Activated CD4-positive, alpha-beta T cell treated with anti-CD3 and anti-CD28 coated beads for 4 hours (primary cell): ENCODE data around the gene KIAA0319L.

Experiments used
- DNase-seq, 2 donors: peaks; one replicate each; pipeline ENCODE4 v3.0.0-alpha.2; 2020

Gene KIAA0319L

GRCh38 chr1:35441926-35442579 lies 115.2 kb downstream of the KIAA0319L start:
- DNase-seq = no peak

GRCh38 chr1:35439626-35440025 lies 117.6 kb downstream of the KIAA0319L start:
- DNase-seq = no peak

- DNase-seq = no peak
Observed at GRCh38 chr1:35437200-35437599, 120.0 kb downstream of the KIAA0319L start.

DNA sequence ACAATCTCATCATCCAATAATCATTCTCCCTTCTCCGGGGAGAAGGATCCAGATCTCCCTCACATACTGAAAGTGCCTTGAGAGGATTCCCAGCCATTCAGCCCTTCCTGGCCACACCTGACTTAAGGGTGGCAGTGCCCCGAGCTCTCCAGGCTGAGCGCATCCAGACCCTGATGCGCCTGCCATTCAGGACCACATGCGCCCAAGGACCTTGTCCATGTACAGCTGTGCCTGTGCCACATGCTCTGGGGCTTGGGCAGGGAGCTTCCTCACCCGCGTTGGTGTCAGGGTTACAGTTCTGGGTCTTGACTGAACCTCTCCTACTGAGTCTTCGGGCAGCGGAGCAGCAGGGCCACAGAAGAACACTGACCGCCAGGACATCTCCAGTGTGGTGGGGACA lies 121.1 kb downstream of the KIAA0319L start:
- no peak for DNase-seq

DNA sequence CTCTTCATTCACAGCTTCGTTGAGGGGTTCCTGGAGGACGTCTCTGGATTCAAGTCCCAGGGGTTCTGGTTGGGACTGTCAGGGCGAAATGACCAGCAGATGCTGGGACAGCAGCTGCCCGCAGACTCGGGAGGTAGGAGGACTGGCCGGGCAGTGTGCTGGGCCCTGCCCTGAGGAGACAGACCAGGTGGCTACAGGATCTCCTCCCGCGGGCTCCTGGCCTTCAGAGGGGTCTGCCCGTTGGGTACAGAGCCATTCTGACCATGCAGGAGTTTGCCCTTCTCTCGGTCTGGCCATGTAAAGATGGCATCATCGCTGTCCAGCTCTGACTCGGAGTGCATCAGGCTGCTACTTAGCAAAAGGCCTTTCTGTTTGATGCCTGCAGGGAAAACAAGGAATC lies 122.5 kb downstream of the KIAA0319L start:
- no peak for DNase-seq

DNA sequence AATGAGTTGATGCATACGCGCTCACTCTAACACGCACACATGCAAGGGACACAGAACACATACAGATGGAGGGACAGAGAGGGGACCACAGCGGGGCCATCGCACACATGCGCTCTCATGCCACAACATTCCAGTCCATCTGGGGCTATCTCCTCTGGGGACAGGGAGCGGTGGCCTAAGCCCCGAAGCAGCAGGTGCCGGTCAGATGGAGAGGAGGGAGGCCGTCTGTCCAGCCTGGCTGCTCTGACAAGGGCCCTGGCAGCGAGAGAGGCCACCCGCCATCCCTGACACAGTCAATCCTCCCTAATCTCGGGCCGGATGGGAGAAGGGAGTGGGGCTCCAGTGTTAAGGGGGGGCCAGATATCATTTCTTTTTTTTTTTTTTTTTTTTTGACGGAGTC lies 123.5 kb downstream of the KIAA0319L start:
- DNase-seq = no peak

DNA sequence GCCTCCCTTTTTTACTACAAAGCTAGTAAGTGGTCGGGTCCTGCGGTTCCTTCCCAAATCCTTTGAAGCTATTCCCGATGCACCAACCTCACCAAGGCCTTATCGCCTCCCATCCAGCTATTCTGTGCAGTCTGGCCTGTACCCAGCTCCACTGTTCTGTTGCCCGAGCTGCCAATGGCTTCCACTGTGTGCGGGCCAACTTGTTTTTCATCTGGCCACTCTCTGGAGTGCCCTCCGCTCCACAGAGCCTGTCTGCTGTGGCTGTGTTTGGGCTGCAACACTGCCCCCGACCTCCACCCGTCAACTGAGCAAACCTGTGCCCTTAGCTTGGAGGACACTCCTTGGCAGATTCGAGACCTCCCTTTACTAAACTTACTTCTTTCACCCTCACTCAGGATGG lies 125.0 kb downstream of the KIAA0319L start:
- no peak for DNase-seq

DNA sequence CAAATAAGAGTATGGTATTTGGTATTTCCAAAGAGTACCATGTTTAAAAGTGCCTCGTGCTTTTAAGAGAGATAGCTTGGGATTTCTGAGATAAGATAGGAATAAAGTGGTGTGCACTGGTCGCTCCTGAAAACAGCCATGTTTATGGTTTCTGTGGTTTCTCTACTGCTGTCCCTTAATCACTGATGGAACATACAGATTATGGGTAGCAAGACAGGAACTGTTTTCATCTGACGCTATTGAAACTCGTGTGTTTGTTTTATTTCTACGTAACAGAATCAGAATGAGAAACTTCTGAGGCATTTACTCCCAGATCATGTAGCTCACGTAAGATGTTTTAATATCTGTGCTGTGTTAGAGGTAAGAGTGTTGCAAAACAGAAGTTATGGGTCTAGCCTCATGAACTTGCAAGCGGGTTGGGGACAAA lies 126.0 kb downstream of the KIAA0319L start:
- DNase-seq = no peak

DNA sequence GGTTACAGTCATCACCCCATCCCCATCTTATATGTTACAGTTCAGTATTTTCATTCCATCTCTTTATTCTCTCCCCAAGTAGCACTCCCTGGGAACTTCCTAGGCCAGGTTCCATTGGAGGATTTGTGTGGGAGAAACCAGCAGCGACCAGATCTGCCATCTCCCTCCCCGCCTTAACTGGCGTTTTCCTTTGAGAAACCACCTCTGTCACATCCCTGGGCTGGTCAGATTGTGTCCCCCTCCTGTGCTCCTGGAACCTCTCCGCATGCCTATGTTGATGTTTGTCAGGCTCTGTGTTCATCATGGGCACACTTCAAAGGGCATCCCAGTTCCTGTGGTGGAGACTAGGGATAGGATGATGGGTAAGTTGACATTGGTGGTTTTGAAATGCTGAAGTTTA lies 126.4 kb downstream of the KIAA0319L start:
- DNase-seq = no peak

DNA sequence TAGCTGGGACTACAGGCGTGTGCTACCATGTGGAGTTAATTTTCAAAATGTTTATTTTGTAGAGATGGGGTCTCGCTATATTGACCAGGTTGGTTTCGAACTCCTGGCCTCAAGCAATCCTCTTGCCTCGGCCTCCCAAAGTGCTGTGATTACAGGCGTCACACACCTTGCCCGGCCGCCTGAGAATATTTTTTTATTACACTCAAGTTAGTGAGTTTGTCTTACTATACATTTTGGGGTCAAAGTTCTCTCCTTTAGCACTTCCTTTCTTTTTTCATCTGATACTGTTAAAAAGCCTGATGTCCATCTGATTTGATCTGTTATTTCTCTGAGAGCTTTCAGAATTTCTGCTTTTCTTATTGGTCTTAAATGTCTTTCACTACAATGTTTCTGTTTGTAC lies 128.8 kb downstream of the KIAA0319L start:
- DNase-seq = no peak

DNA sequence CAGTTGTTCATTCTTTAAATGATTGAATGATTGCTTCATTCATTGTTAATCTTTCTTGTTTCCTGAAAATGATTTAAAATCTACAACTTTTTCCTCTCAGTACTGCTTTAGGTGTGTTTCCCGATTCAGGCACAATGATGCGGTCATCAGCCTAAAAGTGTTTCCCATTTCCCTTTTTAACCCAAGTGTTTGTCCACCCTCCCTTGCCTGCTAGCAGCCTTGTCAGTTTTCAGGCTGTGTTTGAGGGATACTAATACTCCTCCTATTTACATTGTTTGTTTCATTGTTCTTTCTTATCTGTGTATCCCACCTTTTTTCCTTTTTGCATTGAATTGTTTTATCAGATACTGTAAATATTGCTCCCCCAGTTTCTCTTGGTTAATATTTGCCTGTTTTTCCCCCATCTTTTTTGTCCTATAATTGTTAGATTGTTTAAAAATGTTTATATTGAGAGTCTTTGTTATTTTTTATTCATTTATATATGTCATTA lies 131.1 kb downstream of the KIAA0319L start:
- DNase-seq = no peak

DNA sequence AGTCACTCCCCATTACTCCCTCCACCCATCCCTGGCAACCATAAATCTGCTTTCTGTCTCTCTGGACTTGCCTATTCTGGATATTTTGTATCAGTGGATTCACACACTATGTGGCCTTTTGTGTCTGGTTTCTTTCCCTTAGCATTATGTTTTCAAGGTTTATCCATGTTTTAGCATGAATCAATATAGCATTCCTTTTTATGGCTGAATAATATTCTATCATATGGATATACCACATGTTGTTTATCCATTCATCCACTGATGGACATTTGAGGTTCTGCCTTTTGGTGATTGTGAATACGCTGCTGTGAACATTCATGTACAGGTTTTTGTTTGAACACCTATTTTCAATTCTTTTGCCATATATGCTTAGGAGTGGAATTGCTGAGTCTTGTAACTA lies 148.3 kb downstream of the KIAA0319L start:
- no peak for DNase-seq

DNA sequence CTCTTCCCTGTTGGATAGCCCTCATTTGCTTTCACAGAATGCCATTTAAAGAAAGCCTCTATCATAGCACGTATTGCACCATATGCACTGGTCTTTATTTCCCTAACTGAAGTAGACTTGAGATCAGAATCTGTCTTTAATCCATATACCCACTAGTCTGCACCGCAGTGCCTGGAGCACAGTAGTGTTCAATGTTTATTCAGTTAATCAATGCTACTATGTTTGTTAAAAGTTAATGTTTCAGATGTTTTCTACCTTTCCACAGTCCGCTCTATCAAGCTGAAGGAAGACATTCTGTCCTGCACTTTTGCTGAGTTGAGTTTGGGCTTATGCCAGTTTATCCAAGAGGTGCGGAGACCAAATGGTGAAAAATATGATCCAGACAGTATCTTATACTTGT lies 149.5 kb downstream of the KIAA0319L start:
- no peak for DNase-seq

- DNase-seq = no peak
Observed at GRCh38 chr1:35406103-35406502, 151.1 kb downstream of the KIAA0319L start.

DNA sequence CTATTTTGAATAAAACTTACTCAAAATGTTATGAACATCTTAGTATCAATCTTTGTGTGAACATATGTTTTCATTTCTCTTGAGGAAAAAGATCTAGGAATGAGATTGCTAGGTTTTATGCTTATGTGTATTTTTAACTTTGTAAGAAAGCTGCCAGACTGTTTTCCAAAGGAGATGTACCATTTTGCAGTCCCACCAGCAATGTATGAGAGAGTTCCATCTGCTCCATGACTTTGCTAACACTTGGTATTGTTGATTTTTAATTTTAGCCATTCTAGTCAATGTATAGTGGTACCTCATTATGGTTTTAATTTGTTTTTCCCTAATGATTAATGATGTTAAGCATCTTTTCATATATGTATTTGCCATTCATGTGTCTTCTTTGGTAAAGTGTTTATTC lies 156.2 kb downstream of the KIAA0319L start:
- no peak for DNase-seq

GRCh38 chr1:35398739-35399138 lies 158.5 kb downstream of the KIAA0319L start:
- no peak for DNase-seq

DNA sequence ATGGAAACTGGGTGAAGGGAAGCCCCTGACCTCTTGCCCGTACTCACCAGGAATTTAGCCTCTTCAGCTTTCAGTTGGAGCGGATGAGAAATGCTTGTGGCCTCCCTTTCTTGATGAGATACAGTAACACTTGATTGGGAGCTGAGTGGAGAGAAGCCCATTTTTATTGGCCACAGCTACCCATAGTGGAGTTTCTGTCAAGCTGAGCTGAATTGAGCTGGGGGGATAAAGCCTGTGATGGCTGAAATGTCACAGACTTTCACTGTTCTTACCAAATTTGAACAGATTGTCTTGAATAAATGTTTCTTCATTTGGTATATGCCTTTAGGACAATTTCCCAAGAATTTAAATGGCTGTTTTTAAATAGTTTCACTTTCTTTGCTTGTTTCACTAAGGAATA lies 162.8 kb downstream of the KIAA0319L start:
- DNase-seq = no peak

- no peak for DNase-seq
Observed at GRCh38 chr1:35390600-35391494, 166.4 kb downstream of the KIAA0319L start.

GRCh38 chr1:35386959-35387358 lies 170.2 kb downstream of the KIAA0319L start:
- DNase-seq = no peak

DNA sequence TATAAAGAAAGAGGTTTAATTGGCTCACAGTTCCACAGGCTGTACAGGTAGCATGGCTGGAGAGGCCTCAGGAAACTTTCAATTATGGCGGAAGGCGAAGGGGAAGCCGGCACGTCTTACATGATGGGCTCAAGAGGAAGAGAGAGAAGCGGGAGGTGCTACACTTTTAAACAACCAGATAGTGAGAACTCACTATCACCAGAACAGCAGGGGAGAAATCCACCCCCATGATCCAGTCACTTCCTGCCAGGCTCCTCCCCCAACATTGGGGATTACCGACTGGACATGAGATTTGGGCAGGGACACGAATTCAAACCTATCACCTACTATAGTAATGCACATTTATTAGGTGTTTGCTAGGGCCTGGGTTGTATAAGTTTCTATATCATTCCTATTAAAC lies 170.9 kb downstream of the KIAA0319L start:
- DNase-seq = no peak
